Left kidney (tissue), 8 donors: Measurements from ENCODE around the gene SP8. TPM values are rescaled to one million over a fixed set of nuclear protein-coding genes. Genes with fewer than 3 reads are reported as not detected.
"Not testable (repeated sequence)": the region's sequence is repeated elsewhere in the genome, so short reads cannot be mapped to it uniquely, and the experiment has no call there.

ENCODE experiments used
- DNase-seq: peaks from one replicate; pipeline ENCODE4 v3.0.0-alpha.2; 2013
- long read RNA-seq, 8 donors: transcript quantifications; one replicate each; lab custom pipeline, GENCODE V29; 2026
- polyA plus RNA-seq: library from polyadenylated mRNA; unstranded; fragments of 120-200 nt; gene quantifications from one replicate; pipeline ENCODE4 v1.2.1, GENCODE V29; 2013; ENCODE audit not compliant: insufficient read length

Gene SP8
- polyA plus RNA-seq = not detected
- long read RNA-seq, donor 1 = 0 reads
- long read RNA-seq, donor 2 = 0 reads
- long read RNA-seq, donor 3 = 0 reads
- long read RNA-seq, donor 4 = 0 reads
- long read RNA-seq, donor 5 = 0 reads
- long read RNA-seq, donor 6 = 0 reads
- long read RNA-seq, donor 7 = 0 reads
- long read RNA-seq, donor 8 = 0 reads

DNA sequence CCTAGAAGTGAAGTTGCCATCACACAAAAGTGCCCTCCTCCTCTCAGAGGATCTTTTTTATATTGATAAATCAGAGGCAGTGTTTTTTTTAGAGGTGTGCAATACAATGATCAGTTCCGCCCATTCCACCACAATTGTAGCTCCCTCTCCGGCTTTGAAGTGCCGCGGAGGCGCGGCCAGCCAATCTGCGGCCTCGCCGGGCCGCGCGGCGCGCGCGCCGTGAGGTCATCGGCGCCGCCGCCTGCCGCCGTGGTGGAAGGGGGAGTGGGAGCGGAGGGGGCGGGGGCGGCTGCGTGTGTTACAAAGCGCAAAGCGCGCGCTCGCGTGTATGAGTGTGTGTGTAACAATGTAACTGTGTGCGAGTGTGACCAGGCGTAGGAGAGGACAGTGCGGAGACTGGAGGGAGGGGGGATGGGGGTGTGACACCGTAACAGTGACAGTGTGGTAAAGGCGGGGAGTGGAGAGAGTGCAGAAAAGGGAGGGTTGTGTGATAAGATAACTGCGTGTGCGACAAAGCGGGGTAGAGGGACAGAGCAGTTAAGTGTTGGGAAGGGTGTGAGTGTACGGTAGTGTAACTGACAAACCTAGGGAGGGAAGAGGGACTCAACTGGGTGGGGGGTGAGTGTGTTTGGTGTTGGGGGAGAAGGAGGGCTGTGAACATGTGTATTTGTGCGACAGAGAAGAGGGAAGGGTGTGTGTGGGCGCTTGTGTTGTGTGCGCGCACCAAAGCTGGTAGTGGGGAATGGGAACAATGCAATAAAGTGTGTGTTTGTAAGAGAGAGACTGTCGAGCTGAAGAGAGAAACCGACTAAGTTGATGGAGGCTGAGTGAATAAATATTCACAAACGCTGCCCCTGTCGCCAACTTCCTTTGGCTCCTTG lies at the start of gene SP8:
SP8 (minus strand) TSS at position 108 of the 881 bp plus-strand sequence; CDS start at position 20, 88 bp downstream.
- no peak for DNase-seq

DNA sequence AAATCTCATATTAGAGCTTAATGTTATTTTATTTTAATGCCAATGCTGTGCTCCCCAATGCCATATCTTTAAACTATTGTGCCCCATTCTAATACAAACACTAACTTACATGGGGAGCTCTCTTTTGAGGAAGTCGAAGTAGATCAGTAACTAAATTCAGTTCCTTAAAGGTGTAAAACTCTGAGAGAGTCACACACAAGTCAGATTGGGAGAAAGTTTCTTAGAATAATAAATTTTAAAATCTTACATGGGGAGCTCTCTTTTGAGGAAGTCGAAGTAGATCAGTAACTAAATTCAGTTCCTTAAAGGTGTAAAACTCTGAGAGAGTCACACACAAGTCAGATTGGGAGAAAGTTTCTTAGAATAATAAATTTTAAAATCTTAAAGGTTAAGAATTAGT lies 49.7 kb upstream of the SP8 start:
- not testable (repeated sequence) for DNase-seq

GRCh38 chr7:20835111-20835750 lies 48.5 kb upstream of the SP8 start:
- no peak for DNase-seq

DNA sequence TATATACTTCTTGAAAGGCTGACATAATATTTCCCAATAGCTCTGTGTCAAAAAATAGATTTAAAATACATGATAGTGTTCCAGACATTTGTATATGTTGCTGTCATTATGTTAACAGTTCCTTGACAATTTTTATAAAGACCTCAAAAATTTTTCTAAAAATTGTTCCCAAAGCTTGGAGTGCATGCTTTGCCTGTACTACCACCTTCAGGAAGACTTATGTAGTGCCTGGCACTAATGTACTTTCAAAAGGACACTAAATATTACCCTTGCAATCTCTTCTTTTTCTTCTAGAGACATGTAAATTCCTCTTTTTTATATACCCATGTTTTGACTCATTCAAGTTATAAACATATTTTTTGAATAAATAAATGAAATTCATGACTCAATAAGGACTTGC lies 48.0 kb upstream of the SP8 start:
- DNase-seq = no peak

DNA sequence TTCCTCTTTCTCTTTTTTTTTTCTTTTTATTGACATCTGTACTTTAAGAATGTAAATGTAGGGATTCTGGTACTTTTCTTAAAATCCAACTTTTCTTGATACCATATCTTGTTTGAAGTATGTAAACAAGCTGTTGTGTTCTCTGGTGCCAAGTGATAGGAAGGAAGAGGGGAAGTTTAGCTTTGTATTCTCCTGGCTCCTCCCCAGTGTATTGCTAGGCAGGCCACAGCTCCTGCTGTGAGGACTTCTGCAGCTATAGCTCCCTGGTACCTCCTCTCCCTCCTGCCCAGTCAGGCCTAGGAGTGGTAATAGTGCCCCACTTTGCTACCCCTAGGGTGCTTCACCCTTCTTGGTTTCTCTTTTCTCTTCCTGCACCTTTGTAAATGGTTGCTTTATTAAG lies 45.3 kb upstream of the SP8 start:
- no peak for DNase-seq

GRCh38 chr7:20831451-20831850 lies 44.8 kb upstream of the SP8 start:
- no peak for DNase-seq

DNA sequence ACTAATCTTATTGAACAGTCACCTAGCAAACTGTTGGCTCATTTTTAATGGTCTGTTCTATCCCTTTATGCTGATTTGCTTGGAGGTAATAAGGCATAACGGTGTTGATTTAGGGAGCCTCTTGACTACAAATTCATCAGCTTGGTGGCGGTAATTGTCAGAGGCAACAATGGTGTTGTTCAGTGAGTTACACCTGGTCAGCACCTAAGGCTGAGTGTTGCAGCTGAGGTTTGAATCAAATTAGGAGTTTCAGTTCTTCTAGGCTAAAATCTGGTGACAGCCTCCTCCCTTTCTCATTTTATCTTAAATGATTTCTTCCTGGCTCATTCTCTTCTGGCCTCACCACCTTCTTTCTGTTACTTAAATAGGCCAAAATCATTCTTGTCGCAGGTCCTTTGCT lies 42.3 kb upstream of the SP8 start:
- no peak for DNase-seq

- DNase-seq = no peak
Observed at GRCh38 chr7:20827172-20827571, 40.5 kb upstream of the SP8 start.

- no peak for DNase-seq
Observed at GRCh38 chr7:20826243-20826642, 39.6 kb upstream of the SP8 start.

- no peak for DNase-seq
Observed at GRCh38 chr7:20825555-20825954, 38.9 kb upstream of the SP8 start.

DNA sequence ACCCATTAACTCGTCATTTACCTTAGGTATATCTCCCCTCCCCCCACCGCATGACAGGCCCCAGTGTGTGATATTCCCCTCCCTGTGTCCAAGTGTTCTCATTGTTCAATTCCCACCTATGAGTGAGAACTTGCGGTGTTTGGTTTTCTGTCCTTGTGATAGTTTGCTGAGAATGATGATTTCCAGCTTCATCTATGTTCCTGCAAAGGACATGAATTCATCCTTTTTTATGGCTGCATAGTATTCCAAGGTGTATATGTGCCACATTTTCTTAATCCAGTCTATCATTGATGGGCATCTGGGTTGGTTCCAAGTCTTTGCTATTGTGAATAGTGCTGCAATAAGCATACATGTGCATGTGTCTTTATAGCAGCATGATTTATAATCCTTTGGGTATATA lies 34.7 kb upstream of the SP8 start:
- not testable (repeated sequence) for DNase-seq

GRCh38 chr7:20816372-20816959 lies 29.8 kb upstream of the SP8 start:
- no peak for DNase-seq

- DNase-seq = no peak
Observed at GRCh38 chr7:20804345-20804744, 17.7 kb upstream of the SP8 start.

DNA sequence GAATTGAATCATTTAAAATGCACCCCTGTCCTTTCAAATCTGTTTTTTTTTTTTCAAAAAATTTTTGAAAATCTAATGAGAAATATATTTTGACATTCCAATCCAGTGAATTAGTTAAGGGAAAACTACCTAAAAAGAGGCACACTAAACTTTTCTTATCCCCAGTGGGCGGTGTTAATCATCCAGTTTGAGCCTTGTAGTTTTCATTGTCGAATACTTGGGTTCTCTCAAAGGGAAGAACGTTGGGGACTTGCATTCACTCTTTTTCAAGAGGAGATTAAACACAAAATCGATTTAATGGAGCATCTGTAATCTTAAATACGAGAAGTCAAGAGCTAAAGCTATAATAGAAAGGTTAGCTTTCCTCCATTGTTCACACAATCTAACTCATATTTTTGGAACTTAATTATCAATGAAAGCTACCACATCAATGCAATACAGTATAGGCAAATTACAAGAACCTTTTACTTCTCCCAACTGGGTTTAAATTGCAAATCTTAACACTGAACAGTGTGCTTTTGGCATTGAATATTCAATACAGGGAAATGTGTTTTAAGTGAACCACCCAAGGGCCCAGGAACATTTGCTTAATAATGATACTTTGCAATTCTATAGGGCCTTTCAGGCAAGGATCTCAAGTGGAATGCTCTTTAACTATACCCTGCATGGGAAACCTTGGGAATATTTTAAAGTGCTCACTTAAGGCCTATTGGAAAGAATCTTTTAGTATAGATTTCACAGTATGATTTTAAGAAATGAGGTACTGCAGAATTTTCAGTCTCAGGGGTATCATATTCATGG lies 13.1 kb upstream of the SP8 start:
- DNase-seq = no peak

DNA sequence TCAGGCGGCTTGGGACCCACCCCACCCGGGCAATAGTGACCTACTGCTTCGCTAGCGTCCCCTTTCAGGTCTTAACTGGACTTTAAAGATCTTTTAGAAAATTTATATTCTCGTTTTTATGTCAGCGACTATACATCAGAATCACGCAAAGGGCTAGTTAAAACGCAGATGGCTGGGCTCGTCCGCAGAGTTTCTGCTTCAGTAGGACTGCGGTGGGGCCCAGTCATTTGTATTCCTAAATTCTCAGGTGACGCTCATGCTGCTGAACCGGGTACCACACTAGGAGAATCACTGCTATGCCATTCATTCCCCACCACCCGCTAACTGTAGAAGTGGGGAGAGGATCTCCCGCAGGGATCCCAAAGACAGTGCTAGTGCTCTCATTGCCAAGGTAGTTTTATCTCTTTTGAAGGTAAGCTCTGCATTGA lies 12.0 kb upstream of the SP8 start:
- DNase-seq = no peak

- DNase-seq = no peak
Observed at GRCh38 chr7:20798081-20798693, 11.5 kb upstream of the SP8 start.

GRCh38 chr7:20797462-20798080 lies 10.9 kb upstream of the SP8 start:
- no peak for DNase-seq

GRCh38 chr7:20797042-20797461 lies 10.4 kb upstream of the SP8 start:
- no peak for DNase-seq

GRCh38 chr7:20796500-20796899 lies 9.8 kb upstream of the SP8 start:
- no peak for DNase-seq

- no peak for DNase-seq
Observed at GRCh38 chr7:20795881-20796280, 9.2 kb upstream of the SP8 start.

GRCh38 chr7:20795361-20795760 lies 8.7 kb upstream of the SP8 start:
- no peak for DNase-seq
